HG03060 (cell line): ENCODE data around the gene TDRD1.
A peak's percentile ranks its signal among the peaks of the same experiment; 100 is the strongest.

ENCODE experiments used
- ATAC-seq: cut with Tn5 transposase; IDR thresholded peaks from one replicate; pipeline ENCODE4 v1.9.1; 2021; ENCODE audit warnings: low read depth, moderate number of reproducible peaks; ENCODE audit not compliant: unreplicated experiment

TDRD1 gene

DNA sequence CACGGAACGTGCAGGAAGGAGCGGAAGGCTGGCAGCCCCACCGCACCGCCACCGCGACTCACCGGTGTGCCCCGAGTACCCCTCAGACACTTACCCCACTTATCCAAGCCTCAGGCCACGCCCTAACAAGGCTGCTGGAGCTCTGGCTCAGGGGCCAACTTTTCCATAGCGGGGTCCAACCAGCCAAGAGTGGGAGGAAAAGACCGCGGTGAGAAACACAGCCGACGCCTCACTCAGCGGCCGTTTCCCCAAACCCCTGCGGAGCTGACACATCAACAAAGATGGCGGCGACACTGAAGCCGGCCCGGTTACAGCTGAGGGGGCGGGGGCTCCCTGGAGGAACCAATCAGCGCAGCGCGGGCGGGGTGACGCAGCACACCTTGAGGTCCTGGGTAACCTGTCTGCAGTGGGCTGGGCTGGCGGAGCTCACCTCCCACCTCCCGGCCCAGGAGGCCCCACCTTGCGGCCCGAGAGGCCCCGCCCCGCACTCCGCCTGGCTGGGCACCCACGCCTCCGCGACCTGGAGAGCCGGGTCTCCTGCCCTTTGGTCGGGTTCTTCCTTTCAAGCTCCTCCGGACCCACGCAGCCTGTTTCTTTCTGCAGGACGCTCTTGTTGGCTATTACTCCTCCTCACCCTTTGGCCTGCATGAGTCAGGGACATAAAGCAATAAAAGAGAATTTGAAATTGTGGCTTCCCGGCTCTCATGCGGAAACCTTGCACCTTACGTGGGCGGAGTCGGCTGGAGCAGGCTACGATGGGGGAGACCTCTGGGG is 5.0 kb upstream of the TDRD1 start, which contains the start of gene CCDC186:
CCDC186 (minus strand) TSS at position 283 of the 774 bp plus-strand sequence. CDS start 10,935 bp downstream, outside the sequence.
- peak; percentile 86 for ATAC-seq

DNA sequence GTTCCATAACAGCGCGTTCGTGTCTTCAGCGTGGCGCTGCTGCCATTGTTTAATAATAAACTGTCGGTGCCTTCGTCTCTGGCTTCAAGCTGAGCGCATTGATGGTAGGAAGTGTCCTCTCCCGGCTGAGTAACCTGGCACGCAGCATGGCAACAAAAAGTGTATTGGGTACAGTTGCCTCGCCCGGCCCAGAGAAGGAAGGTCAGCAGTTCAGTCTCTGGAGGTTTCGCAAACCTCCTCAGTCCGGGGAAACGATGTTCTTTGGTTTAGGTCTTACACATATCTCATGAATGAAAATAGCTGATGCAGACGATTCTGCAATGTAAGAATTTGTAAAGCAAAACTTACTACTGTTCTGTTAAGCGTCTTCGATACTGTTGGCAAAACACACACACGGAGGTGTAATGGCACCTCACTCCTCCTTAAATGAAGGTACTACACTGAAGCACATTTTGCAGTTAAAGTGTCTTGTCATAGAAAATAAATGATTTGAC is 4.4 kb upstream of the TDRD1 start:
- peak; percentile 3 for ATAC-seq

DNA sequence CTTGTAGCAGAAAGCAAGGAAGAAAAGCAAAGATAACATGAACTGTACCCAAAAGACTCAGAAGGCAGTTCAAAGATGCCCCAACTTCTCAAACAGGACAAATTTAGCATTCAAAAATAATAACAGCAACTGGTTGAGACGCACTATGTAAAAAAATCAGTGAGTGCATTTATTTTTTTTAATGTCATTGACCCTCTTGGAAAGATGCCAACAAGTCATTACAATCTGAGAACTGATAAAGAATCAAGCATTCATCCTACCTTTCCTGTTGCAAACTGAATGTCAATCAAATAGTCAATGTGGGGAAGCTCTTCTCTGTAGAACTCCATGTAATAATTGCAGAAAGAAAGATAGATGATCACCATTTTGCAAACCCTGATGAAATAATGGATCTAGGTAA is 3.5 kb upstream of the TDRD1 start:
- no peak for ATAC-seq

DNA sequence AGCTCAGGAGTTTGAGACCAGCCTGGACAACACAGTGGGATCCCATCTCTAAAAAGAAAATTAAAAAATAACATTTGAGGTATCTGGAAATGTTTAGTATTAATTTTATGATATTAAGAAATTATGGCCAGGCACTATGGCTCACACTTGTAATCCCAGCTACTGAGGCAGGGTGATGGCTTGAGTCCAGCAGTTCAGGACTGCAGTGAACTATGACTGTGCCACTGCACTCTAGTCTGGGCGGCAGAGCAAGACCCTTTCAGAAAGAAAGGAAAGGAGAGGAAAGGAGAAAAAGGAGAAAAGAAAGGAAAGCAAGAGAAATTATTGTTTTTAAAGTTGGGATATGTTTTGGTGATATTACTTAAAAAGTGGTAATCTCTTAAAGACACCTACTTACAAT is 2.6 kb upstream of the TDRD1 start:
- ATAC-seq = no peak

DNA sequence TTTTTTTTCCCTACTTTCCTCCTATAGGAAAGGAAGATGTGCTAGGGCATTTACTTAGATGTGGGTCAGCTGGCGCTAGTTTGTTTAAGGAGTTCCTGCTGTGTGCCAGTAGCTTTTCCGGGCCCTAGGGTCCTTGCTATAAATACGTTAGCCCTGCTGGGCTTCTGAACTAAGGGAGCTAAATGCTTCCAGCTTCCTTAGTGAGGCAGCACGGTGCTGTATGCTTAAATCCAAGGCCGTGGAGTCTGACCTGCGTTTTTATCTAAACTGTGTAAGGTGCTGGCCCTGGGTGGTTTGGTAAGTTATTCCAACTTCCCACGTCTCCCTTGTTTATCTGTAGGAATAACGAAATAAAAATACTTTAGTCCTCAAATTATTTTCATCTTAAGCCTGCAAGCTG is 594 bp downstream of the TDRD1 start:
- ATAC-seq = no peak

DNA sequence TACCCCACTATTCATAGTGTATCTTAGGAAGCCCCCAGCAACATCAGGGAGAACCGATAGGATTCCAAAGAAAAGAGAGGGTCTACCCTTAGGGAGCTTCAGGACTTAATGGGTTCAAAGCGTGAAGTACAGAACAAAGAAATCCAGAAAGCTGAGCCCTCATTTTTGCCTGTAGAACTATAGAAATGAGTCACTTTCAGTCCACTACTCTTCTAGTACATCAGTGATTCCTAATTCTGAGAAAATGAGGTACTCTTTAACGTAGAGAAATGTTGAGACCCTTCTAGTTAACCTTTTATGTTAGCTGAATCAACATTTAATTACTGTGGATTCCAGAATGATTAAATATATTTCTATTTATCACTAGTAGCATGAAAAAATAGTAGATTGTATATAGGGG is 1.8 kb downstream of the TDRD1 start:
- ATAC-seq = no peak

DNA sequence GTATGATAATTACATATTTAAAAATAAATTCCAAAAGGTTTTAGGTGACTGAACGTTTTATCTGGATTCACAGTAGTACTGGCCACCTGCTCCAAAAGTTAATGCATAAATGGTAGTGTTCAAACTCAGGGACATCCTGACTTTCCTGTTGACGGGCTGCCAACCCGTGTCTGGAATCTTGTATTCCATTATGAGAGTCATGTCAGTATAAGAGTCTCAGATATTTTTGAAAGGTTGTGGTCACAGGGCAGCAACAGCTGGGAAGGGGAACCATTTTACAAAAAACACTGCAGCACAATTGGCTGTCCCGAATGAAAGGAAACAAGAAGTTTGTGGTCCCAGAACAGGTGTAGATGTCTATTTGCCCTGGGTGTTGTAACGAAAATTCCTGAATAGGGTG is 2.8 kb downstream of the TDRD1 start:
- ATAC-seq = no peak

DNA sequence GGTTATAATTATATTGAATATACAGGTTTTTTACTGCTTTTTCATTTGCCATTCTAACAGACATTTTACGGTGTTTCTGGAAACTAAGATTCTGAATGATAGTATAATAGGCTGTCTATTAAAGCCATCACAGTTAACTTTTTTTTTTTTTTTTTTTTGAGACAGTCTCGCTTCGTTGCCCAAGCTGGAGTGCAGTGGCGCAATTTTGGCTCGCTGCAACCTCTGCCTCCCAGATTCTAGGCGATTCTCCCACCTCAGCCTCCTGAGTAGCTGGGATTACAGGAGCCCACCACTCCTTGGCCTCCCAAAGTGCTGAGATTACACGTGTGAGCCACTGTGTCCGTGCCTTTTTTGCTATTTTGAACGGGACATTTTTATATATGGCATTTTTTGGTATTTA is 4.4 kb downstream of the TDRD1 start:
- ATAC-seq = no peak

DNA sequence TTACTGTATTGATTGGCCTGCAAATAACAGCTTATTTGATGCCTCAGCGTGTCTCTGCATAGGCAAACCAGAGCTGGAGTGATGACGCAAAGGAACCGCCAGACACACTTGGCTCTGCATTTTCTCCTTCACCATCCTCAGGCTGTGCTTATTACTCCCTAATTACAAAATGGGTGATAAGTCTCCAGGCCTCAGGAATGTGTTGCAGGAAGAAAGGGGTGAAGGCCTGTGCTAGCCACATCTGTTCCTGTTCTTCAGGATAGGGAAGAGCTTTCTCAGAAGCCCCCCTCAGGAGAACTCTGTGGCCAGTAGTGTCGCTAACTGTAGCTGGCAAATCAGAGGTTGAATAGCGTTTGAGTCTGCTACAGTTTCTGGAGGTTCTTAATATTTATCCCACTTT is 5.1 kb downstream of the TDRD1 start:
- no peak for ATAC-seq

DNA sequence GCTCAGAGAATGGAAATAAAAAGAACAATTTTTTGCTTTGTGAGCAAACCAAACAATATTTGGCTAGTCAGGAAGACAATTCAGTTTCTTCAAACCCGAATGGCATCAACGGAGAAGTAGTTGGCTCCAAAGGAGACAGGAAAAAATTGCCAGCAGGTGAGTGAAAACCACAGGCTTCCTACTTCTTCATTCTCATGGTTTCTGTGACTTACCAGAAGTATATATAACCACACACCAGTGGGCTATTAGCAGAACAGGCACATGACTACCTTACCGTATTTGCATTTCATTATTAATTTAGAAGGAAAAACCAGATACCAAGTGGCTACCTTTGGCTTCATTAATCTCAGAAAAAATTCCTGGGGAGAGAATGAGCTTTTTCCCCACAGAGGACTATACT is 8.8 kb downstream of the TDRD1 start:
- ATAC-seq = no peak

DNA sequence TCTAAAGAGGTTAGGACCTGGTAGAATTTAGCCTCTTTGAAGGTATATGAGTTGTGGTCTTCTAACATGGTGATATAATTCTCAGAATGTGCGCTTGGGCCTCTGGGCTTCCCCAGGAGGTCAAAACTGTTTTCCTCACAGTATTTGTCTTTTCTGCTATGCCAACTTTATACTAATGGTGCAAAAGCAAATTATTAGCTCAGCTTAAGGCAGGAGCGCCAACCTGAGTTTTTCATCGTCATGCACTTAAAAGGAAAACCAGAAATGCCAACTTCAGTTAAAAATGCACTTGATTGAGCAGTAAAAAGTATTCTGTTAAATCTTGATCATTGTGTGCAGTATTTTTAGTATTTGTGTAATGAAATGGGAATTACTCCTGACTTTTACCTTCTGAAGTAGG is 9.7 kb downstream of the TDRD1 start:
- no peak for ATAC-seq

DNA sequence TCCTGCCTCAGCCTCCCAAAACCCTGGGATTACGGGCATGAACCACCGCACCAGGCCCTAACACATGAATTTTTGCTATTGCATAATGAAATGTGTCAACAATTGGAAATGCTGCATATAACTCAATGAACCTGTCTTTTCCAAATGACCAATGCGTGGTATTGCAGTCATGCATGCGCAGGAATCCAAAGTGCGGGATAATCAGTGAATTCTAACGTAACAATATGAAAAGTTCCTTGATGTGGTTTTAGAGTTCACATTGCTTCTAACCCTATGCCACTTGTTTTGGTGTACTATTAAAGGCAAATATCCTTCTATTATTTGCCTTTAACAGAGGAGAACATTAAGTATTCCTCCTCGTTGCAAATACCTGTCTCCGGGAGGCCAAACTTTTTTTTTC is 10.5 kb downstream of the TDRD1 start:
- ATAC-seq = no peak

DNA sequence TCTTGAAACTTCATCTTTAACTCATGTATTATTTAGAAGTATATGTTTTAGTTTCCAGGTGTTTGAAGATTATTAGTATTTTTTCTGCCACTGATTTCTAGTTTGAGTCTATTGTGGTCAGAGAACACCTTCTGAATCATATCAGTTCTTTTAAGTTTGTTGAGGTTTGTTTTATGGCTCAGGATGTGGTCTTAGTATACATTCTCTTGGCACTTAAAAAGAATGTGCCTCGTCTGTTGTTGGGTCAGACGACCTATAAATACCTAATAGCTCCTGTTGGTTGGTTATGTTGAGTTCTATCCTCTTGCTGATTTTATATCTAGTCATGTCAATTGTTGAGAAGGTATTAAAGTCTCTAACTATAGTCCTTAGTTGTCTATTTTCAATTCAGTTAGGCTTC is 15.9 kb downstream of the TDRD1 start:
- ATAC-seq = peak; percentile 85

DNA sequence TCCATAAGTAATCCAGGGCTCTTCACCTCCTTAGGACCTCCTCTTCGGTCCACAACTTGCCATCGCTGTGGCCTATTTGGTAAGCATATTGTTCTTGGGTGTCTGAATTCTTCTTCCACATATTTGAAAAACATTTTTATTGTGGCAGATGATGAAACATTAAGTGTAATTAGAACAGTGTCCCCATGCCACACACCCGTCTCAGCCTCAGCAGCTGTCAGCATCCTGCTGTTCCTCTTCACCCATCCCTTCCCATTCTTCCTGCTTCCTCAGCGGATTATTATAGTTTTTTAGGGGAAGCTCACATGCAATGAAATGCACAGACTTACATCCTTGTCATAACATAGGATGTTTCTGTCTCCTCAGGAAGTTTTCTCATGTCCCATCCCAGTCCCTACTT is 20.1 kb downstream of the TDRD1 start:
- ATAC-seq = no peak

DNA sequence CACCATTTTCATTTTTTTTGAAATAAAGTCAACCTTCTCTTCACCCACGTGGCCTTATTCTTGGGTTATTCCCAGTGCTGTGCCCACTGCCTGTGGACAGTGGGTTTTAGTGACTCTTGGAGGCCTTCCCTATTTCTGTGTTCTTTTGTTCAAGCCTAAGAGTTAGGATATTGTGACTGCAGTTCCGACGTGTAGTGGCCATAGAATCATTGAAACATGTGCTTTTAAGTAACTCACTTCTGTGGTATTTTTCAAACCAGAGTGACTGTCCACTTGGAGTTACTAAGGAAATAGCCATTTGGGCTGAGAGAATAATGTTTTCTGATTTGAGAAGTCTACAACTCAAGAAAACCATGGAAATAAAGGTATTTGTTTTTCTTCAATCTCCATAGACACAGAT is 23.7 kb downstream of the TDRD1 start:
- no peak for ATAC-seq

DNA sequence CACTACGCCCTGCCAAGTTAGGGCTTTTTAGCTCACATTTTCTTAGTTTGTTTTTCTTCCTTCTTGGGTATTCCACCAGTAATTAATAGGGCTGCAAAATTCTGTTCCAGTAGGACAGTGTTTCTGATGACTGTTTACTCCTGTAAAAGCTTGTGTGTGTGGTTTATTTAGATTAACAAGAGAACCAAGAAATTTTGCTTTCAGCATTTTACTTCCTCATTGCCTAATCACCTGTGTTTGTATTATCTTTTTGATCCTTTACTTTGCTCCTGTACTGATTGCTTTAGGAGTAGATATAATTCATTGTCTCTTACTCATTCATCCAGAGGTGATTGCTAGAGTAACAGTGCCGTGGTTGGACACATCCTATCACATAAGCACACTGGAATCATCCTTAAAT is 27.7 kb downstream of the TDRD1 start:
- no peak for ATAC-seq

DNA sequence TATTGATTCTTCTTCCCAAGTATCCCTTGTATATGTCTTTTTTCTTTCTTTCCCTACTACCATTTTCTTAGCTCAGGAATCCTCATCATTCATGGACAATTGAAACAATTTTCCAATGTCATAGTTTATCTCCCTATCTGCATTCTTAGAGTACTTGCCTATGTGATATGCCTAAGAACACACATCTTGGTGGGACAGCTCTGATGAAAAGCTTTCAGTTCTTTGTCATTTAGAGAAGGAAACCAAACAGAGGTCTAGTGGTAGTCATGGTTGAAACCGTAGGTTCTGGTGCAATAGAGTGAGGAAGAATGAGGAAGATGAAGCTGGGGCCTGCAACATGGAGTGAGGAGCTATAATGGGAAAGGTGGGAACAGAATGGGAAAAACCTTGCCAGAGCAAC is 28.2 kb downstream of the TDRD1 start:
- no peak for ATAC-seq

DNA sequence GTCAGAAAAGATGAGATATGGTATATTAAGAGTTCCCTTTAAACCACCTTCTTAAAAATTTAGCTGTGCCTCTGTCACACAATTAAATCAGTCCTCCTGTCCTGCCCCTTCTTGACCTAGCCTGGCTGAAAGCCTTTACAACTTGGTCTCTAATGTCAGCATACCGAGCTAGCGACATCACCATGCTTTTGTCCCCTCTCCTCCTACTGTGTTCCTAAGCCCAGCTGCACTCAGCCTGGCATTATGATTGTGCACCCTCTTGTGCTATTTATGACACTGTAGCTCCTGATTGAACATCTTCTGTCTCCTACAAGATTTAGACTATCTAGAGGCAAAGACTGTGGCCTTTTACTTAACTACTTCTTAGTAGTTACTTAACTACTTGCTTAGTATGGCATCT is 29.2 kb downstream of the TDRD1 start:
- ATAC-seq = no peak

DNA sequence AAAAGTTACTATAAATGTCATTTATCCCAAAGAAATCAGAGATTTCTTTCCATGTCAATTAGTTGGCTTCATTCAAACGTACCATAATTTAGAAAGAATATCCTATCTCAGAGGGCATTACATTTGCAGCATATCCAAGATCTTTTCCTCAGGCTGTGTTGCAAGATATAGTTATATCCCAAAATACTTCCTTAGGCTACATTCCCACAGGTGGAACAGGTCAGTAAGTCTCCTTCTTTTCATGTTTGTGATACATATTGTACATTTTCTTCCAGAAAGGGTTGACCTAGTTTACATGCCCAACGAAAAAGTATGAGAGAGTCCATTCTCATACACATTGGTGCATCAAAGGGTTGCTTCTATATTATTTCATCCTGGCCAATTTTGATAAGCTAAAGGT is 33.0 kb downstream of the TDRD1 start:
- no peak for ATAC-seq

DNA sequence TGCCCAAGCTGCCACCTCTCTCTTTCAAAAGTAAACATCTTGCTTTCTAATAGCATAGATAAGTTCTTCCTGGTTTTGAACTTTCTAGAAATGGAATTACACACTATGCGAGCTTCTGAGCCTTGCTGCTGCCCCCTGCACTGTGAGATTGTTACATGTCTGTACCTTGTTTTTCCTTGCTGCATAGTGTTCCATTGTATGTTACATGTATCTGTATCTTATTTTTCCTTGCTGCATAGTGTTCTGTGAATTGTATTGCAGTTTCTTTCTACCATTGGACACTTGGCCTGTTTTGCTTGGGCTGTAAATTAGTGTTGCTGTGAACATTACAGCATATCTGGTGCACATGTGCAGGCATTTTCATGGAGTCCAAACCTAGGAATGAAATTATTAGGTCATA is 35.9 kb downstream of the TDRD1 start:
- ATAC-seq = no peak

DNA sequence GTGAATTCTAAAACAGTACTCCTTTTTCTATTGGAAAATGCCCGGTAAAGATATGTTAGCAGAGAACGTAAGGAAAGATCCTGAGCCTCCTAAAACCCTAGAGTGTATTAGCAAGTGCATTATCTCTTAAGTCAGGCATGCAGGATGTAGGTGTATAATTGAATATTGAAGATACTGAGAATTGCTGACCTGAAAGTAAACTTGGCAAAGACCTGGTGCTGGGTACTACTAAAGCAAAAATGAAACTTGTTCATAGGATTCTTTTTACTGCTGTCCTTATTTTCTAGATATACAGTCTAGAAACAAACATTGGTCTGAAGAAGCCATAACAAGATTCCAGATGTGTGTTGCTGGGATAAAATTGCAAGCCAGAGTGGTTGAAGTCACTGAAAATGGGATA is 41.1 kb downstream of the TDRD1 start:
- ATAC-seq = no peak

DNA sequence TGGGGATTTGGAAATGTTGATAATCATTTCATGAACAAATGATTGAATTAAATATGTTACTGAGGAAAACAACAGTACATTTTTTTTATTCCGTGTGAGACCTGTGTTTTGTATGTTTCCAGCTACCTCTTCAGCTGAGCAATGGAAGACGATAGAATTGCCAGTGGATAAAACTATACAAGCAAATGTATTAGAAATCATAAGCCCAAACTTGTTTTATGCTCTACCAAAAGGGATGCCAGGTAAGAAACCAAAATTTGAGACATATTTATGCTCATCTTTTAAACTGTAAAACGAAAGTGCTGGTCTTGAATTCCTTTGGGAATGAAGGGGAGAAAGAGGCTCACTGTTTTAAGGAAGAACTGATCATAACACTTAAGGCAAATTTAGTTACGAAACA is 42.1 kb downstream of the TDRD1 start:
- no peak for ATAC-seq

DNA sequence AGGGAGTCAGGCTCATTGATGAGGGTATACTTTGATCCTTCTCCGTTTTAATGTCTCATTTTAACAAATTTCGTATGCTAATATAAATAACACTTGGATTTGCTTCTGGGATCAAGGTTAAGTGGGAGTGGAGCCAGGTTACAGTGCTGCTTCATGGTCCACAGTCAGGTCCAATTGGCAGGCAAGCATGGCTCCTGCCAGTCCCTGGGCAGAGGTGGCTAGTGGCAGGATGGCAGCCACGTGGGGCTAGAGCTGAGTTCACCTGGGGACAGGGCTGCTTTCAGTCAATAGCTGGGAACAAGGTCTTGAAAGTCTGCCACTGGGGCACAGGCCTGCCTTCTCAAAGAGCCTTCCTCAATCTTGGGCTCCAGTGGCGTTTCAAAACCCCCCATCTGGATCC is 43.9 kb downstream of the TDRD1 start:
- no peak for ATAC-seq
